SK-N-SH (cell line): ENCODE data around the gene TRAF3IP1. TPM values are rescaled to one million over a fixed set of nuclear protein-coding genes. Genes with fewer than 3 reads are reported as not detected.

Experiments used
- CTCF ChIA-PET: fragments of 300-600, 350-600 bp; formaldehyde crosslinking; extraction: SDS; loops from one replicate; lab custom pipeline; 2021; lab: Yijun Ruan, JAX
- POLR2A ChIA-PET: fragments of 350-600 bp; sonication (Branson Sonifier 250); formaldehyde crosslinking; extraction: SDS; loops from one replicate; lab custom pipeline; 2020; ENCODE audit warnings: antibody characterized with exemption, inconsistent platforms; lab: Yijun Ruan, JAX
- DNase-seq: peaks from one replicate; pipeline ENCODE4 v3.0.0; 2012
- H2AFZ ChIP-seq: fragments of 200-600 bp; sonication (generic); 2 replicates; pipeline ENCODE4 v1.8.1; 2016; ENCODE audit warnings: antibody characterized with exemption, mild to moderate bottlenecking, low read depth
- H3F3A ChIP-seq: fragments of 200-600 bp; sonication (generic); replicated peaks from 2 replicates; pipeline ENCODE3; 2016; ENCODE audit warnings: antibody characterized with exemption, mild to moderate bottlenecking; ENCODE audit not compliant: insufficient read depth
- H3K27ac ChIP-seq, 2 experiments: fragments of 200-500 bp in 1 of 2; fragments of 200-600 bp in 1 of 2; sonication (Bioruptor generic) in 1 of 2; sonication (generic), shearing (Covaris generic) in 1 of 2; 2 replicates each; pipeline versions ENCODE4 v1.5.1 to v1.6.1; 2014 to 2016; ENCODE audit warnings: low read depth in 2 of 2, inconsistent platforms in 1 of 2, low read length in 1 of 2, mild to moderate bottlenecking in 1 of 2, mixed read lengths in 1 of 2
- H3K27me3 ChIP-seq: fragments of 200-600 bp; sonication (generic), shearing (Covaris generic); 2 replicates; pipeline ENCODE4 v1.6.1; 2016; ENCODE audit warnings: mixed run types; ENCODE audit not compliant: insufficient read depth
- H3K36me3 ChIP-seq, 2 experiments: fragments of 200-500 bp in 1 of 2; fragments of 200-600 bp in 1 of 2; sonication (Bioruptor generic) in 1 of 2; sonication (generic) in 1 of 2; replicated peaks in 1 of 2; 2 replicates each; pipeline versions ENCODE3 to v1.5.1; 2014 to 2016; ENCODE audit warnings: low read length in 1 of 2, mild to moderate bottlenecking in 1 of 2; ENCODE audit not compliant: insufficient read depth in 2 of 2, control insufficient read depth in 1 of 2
- H3K4me1 ChIP-seq, 2 experiments: fragments of 200-500 bp in 1 of 2; fragments of 200-600 bp in 1 of 2; sonication (Bioruptor generic) in 1 of 2; sonication (generic), shearing (Covaris generic) in 1 of 2; 2 replicates each; pipeline versions ENCODE4 v1.5.1 to v1.6.1; 2014 to 2016; ENCODE audit warnings: low read depth in 1 of 2, low read length in 1 of 2, mixed run types in 1 of 2; ENCODE audit not compliant: insufficient read depth in 2 of 2, control insufficient read depth in 1 of 2
- H3K4me2 ChIP-seq: fragments of 200-600 bp; sonication (generic), shearing (Covaris generic); 2 replicates; pipeline ENCODE4 v1.6.1; 2017; ENCODE audit warnings: mixed run types
- H3K4me3 ChIP-seq, 2 experiments: fragments of 200-500 bp in 1 of 2; fragments of 200-600 bp in 1 of 2; sonication (Bioruptor generic) in 1 of 2; sonication (generic), shearing (Covaris generic) in 1 of 2; 2 replicates each; pipeline versions ENCODE4 v1.5.1 to v1.8.1; 2014 to 2016; ENCODE audit warnings: low read depth in 2 of 2, inconsistent platforms in 1 of 2, low read length in 1 of 2, mild to moderate bottlenecking in 1 of 2, mixed read lengths in 1 of 2, moderate library complexity in 1 of 2
- H3K79me2 ChIP-seq: fragments of 200-600 bp; sonication (generic); 2 replicates; pipeline ENCODE4 v1.8.1; 2017; ENCODE audit warnings: mild to moderate bottlenecking; ENCODE audit not compliant: insufficient read depth
- H3K9ac ChIP-seq: fragments of 200-600 bp; sonication (generic); 2 replicates; pipeline ENCODE4 v1.6.1; 2017; ENCODE audit warnings: mixed run types
- H3K9me2 ChIP-seq: fragments of 200-600 bp; sonication (generic); 2 replicates; pipeline ENCODE4 v1.6.1; 2017; ENCODE audit warnings: mixed run types
- H3K9me3 ChIP-seq: fragments of 200-600 bp; sonication (generic); 2 replicates; pipeline ENCODE4 v1.6.1; 2017; ENCODE audit warnings: mixed run types, mild to moderate bottlenecking, moderate library complexity
- H4K20me1 ChIP-seq: fragments of 200-600 bp; sonication (generic); 2 replicates; pipeline ENCODE4 v1.6.1; 2017; ENCODE audit warnings: mild to moderate bottlenecking, mixed run types; ENCODE audit not compliant: insufficient read depth
- CHD2 ChIP-seq: fragments of 150-350 bp; IDR thresholded peaks from 2 replicates; pipeline ENCODE4 v1.6.1; 2018; ENCODE audit warnings: low read length; ENCODE audit not compliant: partially characterized antibody
- ELF1 ChIP-seq: IDR thresholded peaks from 2 replicates; pipeline ENCODE4 v1.4.0; 2012
- EP300 ChIP-seq, 2 experiments: IDR thresholded peaks; 2 replicates each; pipeline versions ENCODE4 v1.4.0 to v1.6.1; 2012; ENCODE audit warnings: borderline replicate concordance in 1 of 2, low read depth in 1 of 2, low read length in 1 of 2
- GATA2 ChIP-seq: sonication (generic); formaldehyde crosslinking; IDR thresholded peaks from 2 replicates; pipeline ENCODE4 v1.5.0; 2020; ENCODE audit warnings: mild to moderate bottlenecking, missing genetic modification reagents
- MXI1 ChIP-seq: IDR thresholded peaks from 2 replicates; pipeline ENCODE4 v1.6.1; 2012; ENCODE audit warnings: mild to moderate bottlenecking, low read depth, low read length, improper control_type of control experiment
- RFX5 ChIP-seq: IDR thresholded peaks from 2 replicates; pipeline ENCODE4 v1.6.1; 2012; ENCODE audit warnings: mild to moderate bottlenecking, improper control_type of control experiment, low read length
- WGBS: methylation state at CpG from one replicate; pipeline ENCODE4 v1.1.6; 2017; ENCODE audit warnings: low lambda C conversion rate; 5-methylcytosine and 5-hydroxymethylcytosine counted together
- polyA plus RNA-seq, 3 experiments: library from polyadenylated mRNA; depleted of rRNA; stranded (reverse); fragments of >200 nt; gene quantifications; 2 replicates each; pipeline ENCODE4 v1.2.3, GENCODE V29; 2012
- TF ChIP-seq, protein P1 (sequence below): IDR thresholded peaks from 2 replicates; pipeline ENCODE4 v1.4.0; 2012; ENCODE audit warnings: low read depth
- TF ChIP-seq, protein P2 (sequence below): IDR thresholded peaks from 2 replicates; pipeline ENCODE4; 2012
- TF ChIP-seq, protein P3 (sequence below): fragments of 150-350 bp; IDR thresholded peaks from 2 replicates; pipeline ENCODE4 v1.6.1; 2016; ENCODE audit warnings: mild to moderate bottlenecking, low read depth, low read length
- TF ChIP-seq, protein P4 (sequence below): IDR thresholded peaks from 2 replicates; pipeline ENCODE4 v1.4.0; 2012; ENCODE audit warnings: low read depth, borderline replicate concordance

Gene TRAF3IP1
- polyA plus RNA-seq, 1 of the 3 experiments (the other 2 are of a cell fraction), result 15.0 TPM

DNA sequence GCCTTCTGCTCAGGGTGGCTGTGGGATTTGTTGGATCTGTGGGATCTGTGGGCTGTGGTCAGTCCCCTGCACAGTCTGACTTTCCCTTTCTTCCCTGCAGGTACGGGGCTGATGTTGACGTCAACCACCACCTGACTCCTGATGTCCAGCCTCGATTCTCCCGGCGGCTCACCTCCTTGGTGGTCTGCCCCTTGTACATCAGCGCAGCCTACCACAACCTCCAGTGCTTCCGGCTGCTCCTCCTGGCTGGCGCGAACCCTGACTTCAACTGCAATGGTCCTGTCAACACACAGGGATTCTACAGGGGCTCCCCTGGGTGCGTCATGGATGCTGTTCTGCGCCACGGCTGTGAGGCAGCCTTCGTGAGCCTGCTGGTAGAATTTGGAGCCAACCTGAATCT, 123.9 kb downstream of the TRAF3IP1 start:
- CTCF ChIA-PET, result no interaction called here
- peaks cover 98% of the 10 kb centered on the region for H3K79me2 ChIP-seq
- TF ChIP-seq MXI1 (no peak), ELF1 (no peak)
- TF ChIP-seq, protein P1, sequence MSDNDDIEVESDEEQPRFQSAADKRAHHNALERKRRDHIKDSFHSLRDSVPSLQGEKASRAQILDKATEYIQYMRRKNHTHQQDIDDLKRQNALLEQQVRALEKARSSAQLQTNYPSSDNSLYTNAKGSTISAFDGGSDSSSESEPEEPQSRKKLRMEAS, result no peak
- TF ChIP-seq, all 33 proteins: peak for 0
- Histone ChIP-seq H3K9me2 (no peaks in the 10 kb centered on the region), H4K20me1 (peaks cover 44% of the 10 kb centered on the region), H3K9me3 (no peaks in the 10 kb centered on the region), H3K9ac (no peak overlapping the region), H3K27ac (no peak overlapping the region), H3K4me1 (peaks cover 4 to 8% of the 10 kb centered on the region in 2 experiments; a peak in 2 of 4 replicates), H3K27me3 (no peaks in the 10 kb centered on the region), H2AFZ (no peak overlapping the region), H3K4me2 (no peak overlapping the region), H3K4me3 (no peak overlapping the region), H3F3A (no peaks in the 10 kb centered on the region), H3K36me3 (peaks cover 65 to 70% of the 10 kb centered on the region in 2 experiments)
- WGBS, result 100% methylated on average over 13 of the region's 13 CpGs
- no peak for DNase-seq
- POLR2A ChIA-PET, result no interaction called here

DNA sequence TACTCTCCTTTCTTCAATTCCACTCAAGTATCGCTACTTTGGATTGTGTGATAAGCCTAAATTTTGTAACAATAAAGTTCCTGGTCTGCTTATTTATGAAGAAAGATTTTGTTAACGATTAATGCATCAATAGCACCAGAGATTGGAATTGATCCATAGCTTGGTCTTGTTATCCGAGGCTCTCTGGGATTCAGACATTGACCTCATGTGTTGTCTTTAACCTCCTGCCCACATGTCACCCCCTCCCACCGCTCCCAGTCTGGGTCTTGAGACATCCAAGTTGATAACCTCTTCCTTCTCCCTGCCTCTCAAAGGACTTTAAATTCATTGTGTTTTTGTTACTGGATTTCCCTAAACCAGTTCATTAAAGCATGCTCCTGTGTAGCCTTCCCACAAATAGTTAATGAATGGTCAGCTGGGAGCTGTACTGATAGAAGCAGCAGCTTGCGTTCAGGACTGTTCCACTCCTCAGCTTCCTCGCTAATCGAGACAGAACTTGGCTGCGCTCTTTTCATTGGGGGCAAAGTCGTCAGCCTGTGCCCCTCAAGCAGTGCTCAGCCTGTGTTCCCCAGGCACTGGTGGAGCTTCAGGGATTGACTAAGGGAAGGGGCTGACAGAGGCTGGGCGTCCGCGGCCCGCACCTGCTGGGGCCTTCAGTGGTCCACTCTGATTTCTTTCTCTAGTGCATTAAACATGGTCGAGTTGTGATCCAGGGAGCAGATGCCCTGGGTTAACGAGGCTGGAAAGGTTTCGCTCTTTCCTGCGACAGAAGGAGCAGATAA, 125.3 kb downstream of the TRAF3IP1 start:
- Histone ChIP-seq H3F3A (no peaks in the 10 kb centered on the region), H3K9me3 (no peaks in the 10 kb centered on the region), H3K9me2 (no peaks in the 10 kb centered on the region), H3K4me1 (peaks cover 3 to 4% of the 10 kb centered on the region in 2 experiments; a peak in 2 of 4 replicates), H2AFZ (no peak overlapping the region), H3K9ac (no peak overlapping the region), H3K27ac (no peak overlapping the region), H3K4me3 (no peak overlapping the region), H3K27me3 (no peaks in the 10 kb centered on the region), H3K79me2 (peaks cover 96% of the 10 kb centered on the region), H4K20me1 (peaks cover 52% of the 10 kb centered on the region), H3K4me2 (no peak overlapping the region), H3K36me3 (peaks cover 69 to 71% of the 10 kb centered on the region in 2 experiments)
- ChIA-PET POLR2A (no interaction called here), CTCF (no interaction called here)
- WGBS, result 95% methylated on average over 12 of the region's 17 CpGs
- TF ChIP-seq, protein P2, sequence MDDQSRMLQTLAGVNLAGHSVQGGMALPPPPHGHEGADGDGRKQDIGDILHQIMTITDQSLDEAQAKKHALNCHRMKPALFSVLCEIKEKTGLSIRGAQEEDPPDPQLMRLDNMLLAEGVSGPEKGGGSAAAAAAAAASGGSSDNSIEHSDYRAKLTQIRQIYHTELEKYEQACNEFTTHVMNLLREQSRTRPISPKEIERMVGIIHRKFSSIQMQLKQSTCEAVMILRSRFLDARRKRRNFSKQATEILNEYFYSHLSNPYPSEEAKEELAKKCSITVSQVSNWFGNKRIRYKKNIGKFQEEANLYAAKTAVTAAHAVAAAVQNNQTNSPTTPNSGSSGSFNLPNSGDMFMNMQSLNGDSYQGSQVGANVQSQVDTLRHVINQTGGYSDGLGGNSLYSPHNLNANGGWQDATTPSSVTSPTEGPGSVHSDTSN, result no peak
- TF ChIP-seq RFX5 (no peak), CHD2 (no peak)
- no peak for DNase-seq

DNA sequence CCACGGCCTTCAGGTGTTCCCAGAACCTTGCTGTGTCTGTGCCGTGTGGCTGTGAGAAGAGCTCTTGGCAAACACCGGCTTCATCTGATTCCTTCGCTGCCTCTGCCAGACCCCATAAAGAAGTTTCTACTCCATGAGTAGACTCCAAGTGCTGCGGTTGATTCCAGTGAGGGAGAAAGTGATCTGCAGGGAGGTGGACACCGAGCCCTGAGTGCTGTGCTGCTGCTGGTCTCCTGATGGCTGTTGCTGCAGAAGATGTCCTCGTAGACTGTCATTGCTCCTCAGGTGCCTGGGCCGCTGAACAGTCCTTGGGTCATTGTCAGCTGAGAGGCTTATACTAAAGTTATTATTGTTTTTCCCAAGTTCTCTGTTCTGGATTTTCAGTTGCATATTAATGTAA, 126.1 kb downstream of the TRAF3IP1 start:
- POLR2A ChIA-PET, result no interaction called here

More for the DNA sequence above, 126.1 kb downstream of the TRAF3IP1 start:
- CTCF ChIA-PET, result no interaction called here
- no peak overlapping the region for H3K4me3 ChIP-seq
- H4K20me1 ChIP-seq, result peaks cover 50% of the 10 kb centered on the region
- H3F3A ChIP-seq, result peaks cover 2% of the 10 kb centered on the region
- no peaks in the 10 kb centered on the region for H3K9me2 ChIP-seq
- H3K4me1 ChIP-seq, result peaks cover 3 to 4% of the 10 kb centered on the region in 2 experiments; a peak in 2 of 4 replicates
- no peak overlapping the region for H3K4me2 ChIP-seq
- no peak overlapping the region for H2AFZ ChIP-seq
- WGBS, result 95% methylated on average over 8 of the region's 8 CpGs
- no peak overlapping the region for H3K9ac ChIP-seq
- TF ChIP-seq GATA2 (no peak), RFX5 (no peak), EP300 (IDR thresholded peaks at IDR 0.05; ENCODE audit: borderline replicate concordance in 1 of 2, low read depth in 1 of 2, low read length in 1 of 2) (no peak)
- TF ChIP-seq, protein P3, sequence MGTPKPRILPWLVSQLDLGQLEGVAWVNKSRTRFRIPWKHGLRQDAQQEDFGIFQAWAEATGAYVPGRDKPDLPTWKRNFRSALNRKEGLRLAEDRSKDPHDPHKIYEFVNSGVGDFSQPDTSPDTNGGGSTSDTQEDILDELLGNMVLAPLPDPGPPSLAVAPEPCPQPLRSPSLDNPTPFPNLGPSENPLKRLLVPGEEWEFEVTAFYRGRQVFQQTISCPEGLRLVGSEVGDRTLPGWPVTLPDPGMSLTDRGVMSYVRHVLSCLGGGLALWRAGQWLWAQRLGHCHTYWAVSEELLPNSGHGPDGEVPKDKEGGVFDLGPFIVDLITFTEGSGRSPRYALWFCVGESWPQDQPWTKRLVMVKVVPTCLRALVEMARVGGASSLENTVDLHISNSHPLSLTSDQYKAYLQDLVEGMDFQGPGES, result no peak
- TF ChIP-seq, protein P4, sequence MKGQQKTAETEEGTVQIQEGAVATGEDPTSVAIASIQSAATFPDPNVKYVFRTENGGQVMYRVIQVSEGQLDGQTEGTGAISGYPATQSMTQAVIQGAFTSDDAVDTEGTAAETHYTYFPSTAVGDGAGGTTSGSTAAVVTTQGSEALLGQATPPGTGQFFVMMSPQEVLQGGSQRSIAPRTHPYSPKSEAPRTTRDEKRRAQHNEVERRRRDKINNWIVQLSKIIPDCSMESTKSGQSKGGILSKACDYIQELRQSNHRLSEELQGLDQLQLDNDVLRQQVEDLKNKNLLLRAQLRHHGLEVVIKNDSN, result no peak
- H3K27me3 ChIP-seq, result no peaks in the 10 kb centered on the region
- peaks cover 88% of the 10 kb centered on the region for H3K79me2 ChIP-seq
- DNase-seq, result no peak
- H3K27ac ChIP-seq, result no peak overlapping the region
- no peaks in the 10 kb centered on the region for H3K9me3 ChIP-seq
- peaks cover 75 to 79% of the 10 kb centered on the region in 2 experiments for H3K36me3 ChIP-seq
